ENCODE data around the gene PITRM1.

Gene PITRM1

GRCh38 chr10:3113343-3113720, 59.2 kb downstream of the PITRM1 start:
- Mint-ChIP-seq H3K27me3 (ENCODE audit: low read depth, poor library complexity) (peaks cover 2% of the 10 kb centered on the region), H3K9me3 (no peaks in the 10 kb centered on the region), H3K27ac (no peak overlapping the region), H3K36me3 (ENCODE audit: low read depth) (peaks cover 33% of the 10 kb centered on the region), H3K4me3 (no peak overlapping the region), H3K4me1 (peaks cover 24% of the 10 kb centered on the region)
- DNase-seq = no peak
- no peak for TF ChIP-seq CTCF (IDR thresholded peaks at IDR 0.05)

- H3K27ac Mint-ChIP-seq = no peak overlapping the region
- H3K27me3 Mint-ChIP-seq (ENCODE audit: low read depth, poor library complexity) = peaks cover 2% of the 10 kb centered on the region
- H3K4me1 Mint-ChIP-seq = peaks cover 24% of the 10 kb centered on the region
- peak; percentile 28 for DNase-seq
- H3K9me3 Mint-ChIP-seq = no peaks in the 10 kb centered on the region
- H3K36me3 Mint-ChIP-seq (ENCODE audit: low read depth) = peaks cover 28% of the 10 kb centered on the region
- no peak overlapping the region for H3K4me3 Mint-ChIP-seq
- no peak for TF ChIP-seq CTCF (IDR thresholded peaks at IDR 0.05)
Observed at GRCh38 chr10:3111621-3112163, 60.9 kb downstream of the PITRM1 start.

GRCh38 chr10:3110782-3111620, 61.6 kb downstream of the PITRM1 start:
- Mint-ChIP-seq H3K27ac (peak overlapping the region; percentile 21), H3K36me3 (ENCODE audit: low read depth) (peaks cover 22% of the 10 kb centered on the region), H3K4me1 (peaks cover 24% of the 10 kb centered on the region), H3K9me3 (no peaks in the 10 kb centered on the region), H3K4me3 (peak overlapping the region; percentile 15), H3K27me3 (ENCODE audit: low read depth, poor library complexity) (peaks cover 2% of the 10 kb centered on the region)
- no peak for TF ChIP-seq CTCF (IDR thresholded peaks at IDR 0.05)
- DNase-seq = no peak

- no peak overlapping the region for H3K27ac Mint-ChIP-seq
- H3K36me3 Mint-ChIP-seq (ENCODE audit: low read depth) = peaks cover 23% of the 10 kb centered on the region
- no peak overlapping the region for H3K4me3 Mint-ChIP-seq
- no peaks in the 10 kb centered on the region for H3K9me3 Mint-ChIP-seq
- no peak for DNase-seq
- peaks cover 24% of the 10 kb centered on the region for H3K4me1 Mint-ChIP-seq
- TF ChIP-seq CTCF (IDR thresholded peaks at IDR 0.05) = no peak
- H3K27me3 Mint-ChIP-seq (ENCODE audit: low read depth, poor library complexity) = peaks cover 2% of the 10 kb centered on the region
Observed at GRCh38 chr10:3109633-3110032, 62.9 kb downstream of the PITRM1 start.

- Mint-ChIP-seq H3K9me3 (no peaks in the 10 kb centered on the region), H3K4me3 (no peak overlapping the region), H3K27ac (no peak overlapping the region), H3K36me3 (ENCODE audit: low read depth) (peaks cover 27% of the 10 kb centered on the region), H3K4me1 (peaks cover 24% of the 10 kb centered on the region), H3K27me3 (ENCODE audit: low read depth, poor library complexity) (peaks cover 2% of the 10 kb centered on the region)
- no peak for DNase-seq
- TF ChIP-seq CTCF (IDR thresholded peaks at IDR 0.05) = no peak
Observed at GRCh38 chr10:3109196-3109595, 63.4 kb downstream of the PITRM1 start.

All from nephron progenitor cell (in vitro differentiated cells).